Choroid plexus epithelial cell (primary cell): ENCODE data around the gene PRSS27.
A peak's percentile ranks its signal among the peaks of the same experiment; 100 is the strongest.

Source experiments
- DNase-seq: peaks from one replicate; pipeline ENCODE4 v3.0.0-alpha.2; 2010; ENCODE audit warnings: low read depth
- H3K4me3 ChIP-seq: 2 replicates; pipeline ENCODE4 v1.5.1; 2011; ENCODE audit warnings: low read depth, mild to moderate bottlenecking, control low read depth, low read length, moderate library complexity
- CTCF ChIP-seq: conservative IDR thresholded peaks from 2 replicates; pipeline ENCODE4 v1.5.1; 2011; ENCODE audit warnings: low read depth, mild to moderate bottlenecking, control low read depth, inconsistent platforms, low read length, moderate library complexity

The PRSS27 gene

GRCh38 chr16:2766430-2767139 lies 46.6 kb upstream of the PRSS27 start:
- no peak for TF ChIP-seq CTCF
- DNase-seq, result no peak

GRCh38 chr16:2765462-2766404 lies 45.7 kb upstream of the PRSS27 start:
- DNase-seq, result no peak
- no peak for TF ChIP-seq CTCF
- H3K4me3 ChIP-seq, result no peak overlapping the region

More at GRCh38 chr16:2766430-2767139, 46.6 kb upstream of the PRSS27 start:
- H3K4me3 ChIP-seq, result no peak overlapping the region

- TF ChIP-seq CTCF, result peak; percentile 22
- H3K4me3 ChIP-seq, result no peak overlapping the region
- DNase-seq, result no peak
Measured at GRCh38 chr16:2764718-2765117, 44.7 kb upstream of the PRSS27 start.

GRCh38 chr16:2763173-2763572 lies 43.1 kb upstream of the PRSS27 start:
- DNase-seq, result no peak
- TF ChIP-seq CTCF, result no peak
- no peak overlapping the region for H3K4me3 ChIP-seq

- no peak for TF ChIP-seq CTCF
- H3K4me3 ChIP-seq, result no peak overlapping the region
- DNase-seq, result no peak
Measured at GRCh38 chr16:2762711-2763110, 42.7 kb upstream of the PRSS27 start.

- TF ChIP-seq CTCF, result no peak
- DNase-seq, result no peak
- H3K4me3 ChIP-seq, result no peak overlapping the region
Measured at GRCh38 chr16:2761886-2762583, 42.0 kb upstream of the PRSS27 start.
